ENCODE data around the gene SETD5.
A peak's percentile ranks its signal among the peaks of the same experiment; 100 is the strongest.

The SETD5 gene

GRCh38 chr3:9397332-9397905 lies at the start of gene SETD5:
Gene SETD5 (plus strand): TSS chr3:9397615. CDS start chr3:9428939, 31,324 bp downstream.
- peak; percentile 69 for DNase-seq

- DNase-seq, result no peak
Observed at GRCh38 chr3:9347887-9348286, 49.5 kb upstream of the SETD5 start.

GRCh38 chr3:9349321-9350117 lies 47.9 kb upstream of the SETD5 start:
- no peak for DNase-seq

- no peak for DNase-seq
Observed at GRCh38 chr3:9351709-9352126, 45.7 kb upstream of the SETD5 start.

GRCh38 chr3:9352917-9353752 lies 44.3 kb upstream of the SETD5 start:
- DNase-seq, result peak; percentile 47

GRCh38 chr3:9361691-9362388 lies 35.6 kb upstream of the SETD5 start:
- DNase-seq, result no peak

- peak; percentile 41 for DNase-seq
Observed at GRCh38 chr3:9362731-9363530, 34.5 kb upstream of the SETD5 start, which contains the start of gene THUMPD3. Gene THUMPD3 (plus strand): TSS chr3:9363054. CDS start chr3:9365069, 2,015 bp downstream.

GRCh38 chr3:9369508-9369907 lies 27.9 kb upstream of the SETD5 start:
- DNase-seq, result no peak

- DNase-seq, result no peak
Observed at GRCh38 chr3:9373465-9373864, 23.9 kb upstream of the SETD5 start.

- no peak for DNase-seq
Observed at GRCh38 chr3:9377981-9378380, 19.4 kb upstream of the SETD5 start.

- DNase-seq, result no peak
Observed at GRCh38 chr3:9379327-9379726, 18.1 kb upstream of the SETD5 start.

- no peak for DNase-seq
Observed at GRCh38 chr3:9380014-9380413, 17.4 kb upstream of the SETD5 start.

- DNase-seq, result no peak
Observed at GRCh38 chr3:9384141-9384828, 13.1 kb upstream of the SETD5 start.

- DNase-seq, result no peak
Observed at GRCh38 chr3:9385187-9386077, 12.0 kb upstream of the SETD5 start.

GRCh38 chr3:9386078-9386459 lies 11.3 kb upstream of the SETD5 start:
- no peak for DNase-seq

GRCh38 chr3:9386501-9387321 lies 10.7 kb upstream of the SETD5 start:
- DNase-seq, result no peak

GRCh38 chr3:9387322-9387655 lies 10.1 kb upstream of the SETD5 start:
- DNase-seq, result no peak

- no peak for DNase-seq
Observed at GRCh38 chr3:9388142-9388541, 9.3 kb upstream of the SETD5 start.

- no peak for DNase-seq
Observed at GRCh38 chr3:9388562-9389272, 8.7 kb upstream of the SETD5 start.
